CD4-positive, alpha-beta T cell (primary cell): Measurements from ENCODE around the gene ANKFN1. TPM values are rescaled to one million over a fixed set of nuclear protein-coding genes. Genes with fewer than 3 reads are reported as not detected.

Source experiments
- ATAC-seq: fragments of 200-7000 bp; cut with Tn5 transposase; one replicate; pipeline ENCODE4 v1.10.0; 2022; ENCODE audit warnings: mild to moderate bottlenecking; ENCODE audit not compliant: poor library complexity
- CTCF ChIA-PET: fragments of 350-600 bp; sonication (Branson Sonifier 250); formaldehyde crosslinking; loops from one replicate; lab custom pipeline; 2021; ENCODE audit warnings: antibody characterized with exemption, inconsistent platforms; lab: Charles Lee
- POLR2A ChIA-PET: fragments of 350-600 bp; sonication (Branson Sonifier 250); formaldehyde crosslinking; loops from one replicate; lab custom pipeline; 2021; ENCODE audit warnings: antibody characterized with exemption, inconsistent platforms; lab: Charles Lee
- DNase-seq, 14 experiments: peaks; one replicate each; pipeline ENCODE4 v3.0.0-alpha.2; 2013 to 2020; ENCODE audit warnings: mixed read lengths in 2 of 14
- H3K27ac ChIP-seq, 2 donors: one replicate each; pipeline versions ENCODE4 v1.5.1 to v1.7.0; 2013; ENCODE audit warnings: low read length in 2 of 2, low read depth in 1 of 2, mild to moderate bottlenecking in 1 of 2
- H3K27me3 ChIP-seq, 2 experiments: 1 replicate in 1 of 2; 2 replicates in 1 of 2; pipeline versions ENCODE4 v1.6.1 to v1.7.0; 2013; ENCODE audit warnings: low read length in 2 of 2, control low read depth in 1 of 2, mild to moderate bottlenecking in 1 of 2, moderate library complexity in 1 of 2; ENCODE audit not compliant: insufficient read depth in 2 of 2, control insufficient read depth in 1 of 2
- H3K36me3 ChIP-seq: one replicate; pipeline ENCODE4 v1.6.1; 2013; ENCODE audit warnings: low read length, control low read depth; ENCODE audit not compliant: insufficient read depth
- H3K4me1 ChIP-seq: one replicate; pipeline ENCODE4 v1.6.1; 2013; ENCODE audit warnings: low read length, control low read depth; ENCODE audit not compliant: insufficient read depth
- H3K4me3 ChIP-seq: one replicate; pipeline ENCODE4 v1.5.1; 2013; ENCODE audit warnings: mild to moderate bottlenecking, low read length, moderate library complexity
- H3K9me3 ChIP-seq, 2 experiments: 1 replicate in 1 of 2; 2 replicates in 1 of 2; pipeline versions ENCODE4 v1.6.1 to v1.7.0; 2013; ENCODE audit warnings: low read length in 2 of 2, mild to moderate bottlenecking in 2 of 2, control low read depth in 1 of 2, moderate library complexity in 1 of 2; ENCODE audit not compliant: control insufficient read depth in 1 of 2, insufficient read depth in 1 of 2
- H3K27ac Mint-ChIP-seq: one replicate; pipeline ENCODE4 v1.8.0; 2020; ENCODE audit warnings: mixed read lengths
- H3K27me3 Mint-ChIP-seq: one replicate; pipeline ENCODE4 v1.8.0; 2021; ENCODE audit warnings: mixed read lengths
- H3K36me3 Mint-ChIP-seq: one replicate; pipeline ENCODE4 v1.8.0; 2021; ENCODE audit warnings: low read depth, mixed read lengths
- H3K4me1 Mint-ChIP-seq: one replicate; pipeline ENCODE4 v1.8.0; 2021; ENCODE audit warnings: low read depth, mixed read lengths
- H3K4me3 Mint-ChIP-seq: one replicate; pipeline ENCODE4 v1.8.0; 2020; ENCODE audit warnings: mild to moderate bottlenecking, mixed read lengths
- H3K9me3 Mint-ChIP-seq: one replicate; pipeline ENCODE4 v1.8.0; 2020; ENCODE audit warnings: mixed read lengths
- CTCF ChIP-seq: fragments of 200-600 bp; IDR thresholded peaks from one replicate; pipeline ENCODE4 v1.8.0; 2022; ENCODE audit warnings: antibody characterized with exemption, mild to moderate bottlenecking
- intact Hi-C, 2 experiments: fragments of 100-400 bp; cut with DNase I in 1 of 2; cut with micrococcal nuclease in 1 of 2; formaldehyde crosslinking; loops; one replicate each; pipeline versions ENCODE4 v1.15.1 to v1.9.0; 2023 to 2025; cut with DNase I, micrococcal nuclease
- total RNA-seq, 174 experiments: library from RNA in 2 of 174; stranded (reverse) in 2 of 174; gene quantifications; one replicate each; pipeline ENCODE4 v1.2.3 and lab custom pipeline; 2021 to 2026

ANKFN1 gene
- total RNA-seq, 2 experiments from 2014 or later, result not detected

- no peak for TF ChIP-seq CTCF
- Mint-ChIP-seq H3K4me1 (no peaks in the 10 kb centered on the region), H3K27me3 (peaks cover 21% of the 10 kb centered on the region), H3K9me3 (no peaks in the 10 kb centered on the region), H3K27ac (no peak overlapping the region), H3K36me3 (no peaks in the 10 kb centered on the region), H3K4me3 (no peak overlapping the region)
- Histone ChIP-seq H3K27me3 (no peaks in the 10 kb centered on the region), H3K4me1 (no peaks in the 10 kb centered on the region), H3K9me3 (no peaks in the 10 kb centered on the region), H3K36me3 (no peaks in the 10 kb centered on the region), H3K4me3 (no peak overlapping the region), H3K27ac (no peak overlapping the region)
- no peak for DNase-seq
- intact Hi-C loops, result no loop called here
- ChIA-PET CTCF (no interaction called here), POLR2A (no interaction called here)
- no peak for ATAC-seq
Observed at GRCh38 chr17:56244268-56244890, 91.1 kb downstream of the ANKFN1 start.

DNA sequence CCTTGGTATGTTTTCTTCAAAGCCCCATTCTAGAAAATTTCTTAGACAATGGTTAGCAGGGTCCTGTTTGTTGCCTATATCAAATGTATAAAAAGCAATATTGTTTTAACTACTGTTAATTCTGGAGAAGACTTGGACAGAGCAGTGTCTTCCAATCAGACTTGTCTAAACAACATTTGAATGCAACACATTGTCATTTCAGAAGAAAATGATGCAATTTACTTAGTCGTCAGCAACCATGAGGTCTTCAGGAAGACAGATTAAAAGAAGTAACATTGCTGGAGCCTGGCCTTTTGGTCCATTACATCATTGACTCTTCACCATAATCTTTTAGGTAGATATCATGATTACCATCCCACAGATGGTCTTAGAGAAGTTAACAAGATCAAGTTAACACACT is 94.5 kb downstream of the ANKFN1 start:
- DNase-seq (no peak), ATAC-seq (no peak)
- Histone ChIP-seq H3K27me3 (no peaks in the 10 kb centered on the region), H3K9me3 (no peaks in the 10 kb centered on the region), H3K4me3 (no peak overlapping the region), H3K36me3 (no peaks in the 10 kb centered on the region), H3K27ac (no peak overlapping the region), H3K4me1 (no peaks in the 10 kb centered on the region)
- Mint-ChIP-seq H3K27me3 (peaks cover 21% of the 10 kb centered on the region), H3K4me1 (no peaks in the 10 kb centered on the region), H3K9me3 (no peaks in the 10 kb centered on the region), H3K36me3 (no peaks in the 10 kb centered on the region), H3K27ac (no peak overlapping the region), H3K4me3 (no peak overlapping the region)
- ChIA-PET POLR2A (no interaction called here), CTCF (no interaction called here)
- intact Hi-C loops, result no loop called here
- TF ChIP-seq CTCF, result no peak

GRCh38 chr17:56257075-56257474 is 103.8 kb downstream of the ANKFN1 start:
- no peak overlapping the region for H3K4me3 Mint-ChIP-seq
- DNase-seq (no peak), ATAC-seq (no peak)
- POLR2A ChIA-PET, result no interaction called here
- no peak for TF ChIP-seq CTCF
- no peaks in the 10 kb centered on the region for H3K27me3 ChIP-seq
- no peaks in the 10 kb centered on the region for H3K9me3 Mint-ChIP-seq
- H3K4me1 ChIP-seq, result no peaks in the 10 kb centered on the region
- no peaks in the 10 kb centered on the region for H3K9me3 ChIP-seq
- no peak overlapping the region for H3K27ac ChIP-seq
- H3K36me3 Mint-ChIP-seq, result no peaks in the 10 kb centered on the region
- intact Hi-C loops, result loop anchor here in 1 of 2 experiments (5.0 kb wide), 1 partner anchor 115 kb away; no protein-coding TSS in a partner anchor
- no peak overlapping the region for H3K27ac Mint-ChIP-seq
- no peaks in the 10 kb centered on the region for H3K4me1 Mint-ChIP-seq
- CTCF ChIA-PET, result no interaction called here
- H3K36me3 ChIP-seq, result no peaks in the 10 kb centered on the region
- no peak overlapping the region for H3K4me3 ChIP-seq
- H3K27me3 Mint-ChIP-seq, result no peaks in the 10 kb centered on the region
